Fibroblast of the conjunctiva (primary cell): ENCODE measurements around the gene HDAC8.

Experiments used
- DNase-seq: peaks from one replicate; pipeline ENCODE4 v3.0.0-alpha.2; 2010; ENCODE audit warnings: low read depth

Gene HDAC8

GRCh38 chrX:72294497-72294896 lies 278.1 kb downstream of the HDAC8 start:
- DNase-seq, result no peak

- DNase-seq, result no peak
Observed at GRCh38 chrX:72282302-72282701, 290.3 kb downstream of the HDAC8 start.

- DNase-seq, result no peak
Observed at GRCh38 chrX:72280321-72280845, 292.3 kb downstream of the HDAC8 start.
